Measurements from ENCODE around the gene NUP188. TPM values are rescaled to one million over a fixed set of nuclear protein-coding genes. Genes with fewer than 3 reads are reported as not detected.
"Not testable (repeated sequence)": the region's sequence is repeated elsewhere in the genome, so short reads cannot be mapped to it uniquely, and the experiment has no call there.

The NUP188 gene
- total and polyA plus RNA-seq, 10 of the 15 experiments (the other 5 are each of a cell fraction or from before 2014, with no cell fraction given) = 1.4 to 73.7 (median 48.9) TPM

DNA sequence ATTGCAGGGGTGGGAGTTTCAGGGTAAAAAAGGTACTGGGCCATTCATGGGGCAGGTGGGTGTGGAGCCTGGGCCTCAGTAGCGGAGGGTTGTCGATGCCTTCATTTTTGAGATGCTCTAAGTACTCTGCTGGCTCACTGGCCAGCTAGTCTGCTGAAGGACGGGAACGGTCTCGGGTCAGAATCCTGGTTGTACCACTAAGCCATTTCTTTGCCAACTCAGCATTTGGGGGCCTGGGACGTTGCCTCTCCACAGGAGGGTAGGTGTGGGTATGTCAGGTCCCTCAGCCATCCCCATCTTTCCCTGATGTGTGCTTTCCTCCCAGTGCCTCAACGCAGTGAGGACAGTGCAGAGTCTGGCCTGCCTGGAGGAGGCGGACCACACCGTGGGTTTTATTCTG is 55.5 kb downstream of the NUP188 start:
- Histone ChIP-seq H3K4me2 (ENCODE audit: control insufficient read depth, insufficient read depth) (no peak overlapping the region), H4K20me1 (ENCODE audit: control insufficient read depth, insufficient read depth) (no peaks in the 10 kb centered on the region), H3K27me3 (replicated peaks in 1 of 2; ENCODE audit: control insufficient read depth in 2 of 2, insufficient read depth in 2 of 2, low read length in 1 of 2) (no peaks in the 10 kb centered on the region), H3K9me3 (replicated peaks; ENCODE audit: control insufficient read depth, insufficient read depth, low read length) (no peaks in the 10 kb centered on the region), H3K4me1 (ENCODE audit: control insufficient read depth, insufficient read depth, low read length) (no peaks in the 10 kb centered on the region), H2AFZ (ENCODE audit: control insufficient read depth, low read depth, low read length) (no peak overlapping the region), H3K36me3 (ENCODE audit: control insufficient read depth in 2 of 2, insufficient read depth in 2 of 2, low read length in 1 of 2) (peaks cover 43 to 56% of the 10 kb centered on the region in 2 experiments), H3K4me3 (no peak overlapping the region), H3K27ac (ENCODE audit: control insufficient read depth, insufficient read depth) (no peak overlapping the region), H3K79me2 (ENCODE audit: control insufficient read depth, insufficient read depth, low read length) (no peaks in the 10 kb centered on the region), H3K9ac (ENCODE audit: control insufficient read depth, insufficient read depth, low read length) (no peak overlapping the region)
- no peak for TF ChIP-seq NFYA (IDR thresholded peaks at IDR 0.05; ENCODE audit: borderline replicate concordance, low read depth, low read length)
- TF ChIP-seq BHLHE40 (IDR thresholded peaks at IDR 0.05; ENCODE audit: borderline replicate concordance in 1 of 2, low read depth in 2 of 2, low read length in 1 of 2) = no peak
- TF ChIP-seq ETV6 (conservative IDR thresholded peaks at IDR 0.05 in 1 of 2, IDR thresholded peaks at IDR 0.05 in 1 of 2; ENCODE audit: borderline replicate concordance in 1 of 2, low read depth in 1 of 2) = no peak
- no peak for TF ChIP-seq CHD1 (IDR thresholded peaks at IDR 0.05; ENCODE audit: low read depth, low read length)
- TF ChIP-seq IKZF1 (conservative IDR thresholded peaks at IDR 0.05) = no peak
- TF ChIP-seq RFX5 (IDR thresholded peaks at IDR 0.05; ENCODE audit: low read depth, low read length) = no peak
- TF ChIP-seq, protein P1, sequence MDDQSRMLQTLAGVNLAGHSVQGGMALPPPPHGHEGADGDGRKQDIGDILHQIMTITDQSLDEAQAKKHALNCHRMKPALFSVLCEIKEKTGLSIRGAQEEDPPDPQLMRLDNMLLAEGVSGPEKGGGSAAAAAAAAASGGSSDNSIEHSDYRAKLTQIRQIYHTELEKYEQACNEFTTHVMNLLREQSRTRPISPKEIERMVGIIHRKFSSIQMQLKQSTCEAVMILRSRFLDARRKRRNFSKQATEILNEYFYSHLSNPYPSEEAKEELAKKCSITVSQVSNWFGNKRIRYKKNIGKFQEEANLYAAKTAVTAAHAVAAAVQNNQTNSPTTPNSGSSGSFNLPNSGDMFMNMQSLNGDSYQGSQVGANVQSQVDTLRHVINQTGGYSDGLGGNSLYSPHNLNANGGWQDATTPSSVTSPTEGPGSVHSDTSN (IDR thresholded peaks at IDR 0.05; ENCODE audit: insufficient replicate concordance, low read depth, low read length) = no peak
- TF ChIP-seq IRF4 (IDR thresholded peaks at IDR 0.05; ENCODE audit: low read depth, low read length) = no peak
- TF ChIP-seq KDM1A (IDR thresholded peaks at IDR 0.05; ENCODE audit: borderline replicate concordance) = no peak
- TF ChIP-seq SMARCA5 (IDR thresholded peaks at IDR 0.05) = no peak
- TF ChIP-seq SUPT20H (IDR thresholded peaks at IDR 0.05; ENCODE audit: borderline replicate concordance, control insufficient read depth, low read depth, low read length) = no peak
- no peak for TF ChIP-seq BRCA1 (IDR thresholded peaks at IDR 0.05; ENCODE audit: low read depth, low read length)
- POLR2A ChIA-PET = interaction anchor here (0.8 kb wide), 1 partner anchor 16 kb away, joined by 3 read pairs; no protein-coding TSS in a partner anchor
- RAD21 ChIA-PET (ENCODE audit: unreplicated experiment) = no interaction called here
- DNase-seq (ENCODE audit: low read depth, low spot score) (no peak), FAIRE-seq (no peak), ATAC-seq (no peak)
- CTCF ChIA-PET = interaction anchor here (0.9 kb wide), 1 partner anchor 19 kb away, joined by 3 read pairs; no protein-coding TSS in a partner anchor
- intact Hi-C loops (cut with micrococcal nuclease; ENCODE audit: unreplicated experiment) = no loop called here
- in situ Hi-C loops (cut with MboI) = no loop called here
- SMC1A ChIA-PET (ENCODE audit: uncharacterized antibody, unreplicated experiment) = no interaction called here
- 98% methylated on average over 9 of the region's 9 CpGs for WGBS (ENCODE audit: insufficient coverage, insufficient replicate concordance, low lambda C conversion rate, missing lambda C conversion rate)
- no TSS peak for BruUV-seq (replicated peaks)

DNA sequence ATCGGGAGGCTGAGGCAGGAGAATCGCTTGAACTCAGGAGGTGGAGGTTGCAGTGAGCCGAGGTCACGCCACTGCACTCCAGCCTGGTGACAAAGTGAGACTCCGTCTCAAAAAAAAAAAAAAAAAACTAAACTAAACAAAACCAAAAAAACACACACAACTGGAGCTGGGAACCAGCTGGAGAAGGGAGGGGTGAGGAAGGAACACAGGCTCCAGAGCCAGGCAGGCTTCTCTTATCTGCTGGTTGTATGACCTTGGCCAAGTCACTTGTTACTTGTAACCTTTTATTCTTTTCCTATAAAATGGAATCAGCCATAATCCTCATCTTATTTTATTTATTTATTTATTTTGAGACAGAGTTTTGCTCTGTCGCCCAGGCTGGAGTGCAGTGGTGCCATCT is 56.7 kb downstream of the NUP188 start:
- ATAC-seq; H2AFZ ChIP-seq (ENCODE audit: control insufficient read depth, low read depth, low read length); H3K4me3 ChIP-seq; H3K4me1 ChIP-seq (ENCODE audit: control insufficient read depth, insufficient read depth, low read length); BruUV-seq (replicated peaks); FAIRE-seq; H3K27ac ChIP-seq (ENCODE audit: control insufficient read depth, insufficient read depth); H3K9me3 ChIP-seq (replicated peaks; ENCODE audit: control insufficient read depth, insufficient read depth, low read length); H3K4me2 ChIP-seq (ENCODE audit: control insufficient read depth, insufficient read depth); RAD21 ChIA-PET (ENCODE audit: unreplicated experiment); intact Hi-C loops (cut with micrococcal nuclease; ENCODE audit: unreplicated experiment); in situ Hi-C loops (cut with MboI); H3K79me2 ChIP-seq (ENCODE audit: control insufficient read depth, insufficient read depth, low read length); DNase-seq (ENCODE audit: low read depth, low spot score); H4K20me1 ChIP-seq (ENCODE audit: control insufficient read depth, insufficient read depth); H3K27me3 ChIP-seq (replicated peaks in 1 of 2; ENCODE audit: control insufficient read depth in 2 of 2, insufficient read depth in 2 of 2, low read length in 1 of 2); H3K9ac ChIP-seq (ENCODE audit: control insufficient read depth, insufficient read depth, low read length): not testable (repeated sequence)
- ChIA-PET POLR2A (interaction anchor here (0.6 to 0.7 kb wide), 3 partner anchors 35 to 1685 kb away, joined by 3 to 4 read pairs (median 3); no protein-coding TSS in a partner anchor), SMC1A (ENCODE audit: uncharacterized antibody, unreplicated experiment) (interaction anchor here (0.6 kb wide), 1 partner anchor 460 kb away, joined by 3 read pairs; no protein-coding TSS in a partner anchor), CTCF (interaction anchor here (0.6 kb wide), 1 partner anchor 54 kb away, joined by 3 read pairs; no protein-coding TSS in a partner anchor)
- 91% methylated on average over 6 of the region's 6 CpGs for WGBS (ENCODE audit: insufficient coverage, insufficient replicate concordance, low lambda C conversion rate, missing lambda C conversion rate)
- peaks cover 37 to 54% of the 10 kb centered on the region in 2 experiments for H3K36me3 ChIP-seq (ENCODE audit: control insufficient read depth in 2 of 2, insufficient read depth in 2 of 2, low read length in 1 of 2)

All from GM12878 (cell line).